Activated T-cell treated with anti-CD3 and anti-CD28 coated beads for 1 hour (primary cell): ENCODE measurements around the gene ENKUR.
A peak's percentile ranks its signal among the peaks of the same experiment; 100 is the strongest.

Source experiments
- DNase-seq: peaks from one replicate; pipeline ENCODE4 v3.0.0-alpha.2; 2020; ENCODE audit warnings: low read depth

The ENKUR gene

GRCh38 chr10:25015828-25016375, at the start of gene ENKUR:
TSS of gene ENKUR (minus strand) at chr10:25016158. CDS start at chr10:25015936, 222 bp downstream.
- peak; percentile 97 for DNase-seq

- no peak for DNase-seq
Observed at GRCh38 chr10:25064401-25064800, 48.4 kb upstream of the ENKUR start.

- no peak for DNase-seq
Observed at GRCh38 chr10:25063644-25064043, 47.7 kb upstream of the ENKUR start.

GRCh38 chr10:25063157-25063556, 47.2 kb upstream of the ENKUR start:
- no peak for DNase-seq

- DNase-seq, result no peak
Observed at GRCh38 chr10:25061711-25062449, 45.9 kb upstream of the ENKUR start.

- DNase-seq, result no peak
Observed at GRCh38 chr10:25061125-25061524, 45.2 kb upstream of the ENKUR start.

- DNase-seq, result no peak
Observed at GRCh38 chr10:25059990-25060389, 44.0 kb upstream of the ENKUR start.

- no peak for DNase-seq
Observed at GRCh38 chr10:25057886-25058285, 41.9 kb upstream of the ENKUR start.

- DNase-seq, result no peak
Observed at GRCh38 chr10:25056726-25057125, 40.8 kb upstream of the ENKUR start.

GRCh38 chr10:25052012-25052411, 36.1 kb upstream of the ENKUR start:
- DNase-seq, result no peak

- DNase-seq, result no peak
Observed at GRCh38 chr10:25050402-25050801, 34.4 kb upstream of the ENKUR start.

GRCh38 chr10:25049966-25050365, 34.0 kb upstream of the ENKUR start:
- DNase-seq, result no peak

- no peak for DNase-seq
Observed at GRCh38 chr10:25048450-25048849, 32.5 kb upstream of the ENKUR start.

GRCh38 chr10:25047591-25048301, 31.8 kb upstream of the ENKUR start:
- no peak for DNase-seq

- no peak for DNase-seq
Observed at GRCh38 chr10:25047088-25047487, 31.1 kb upstream of the ENKUR start.

GRCh38 chr10:25046641-25047040, 30.7 kb upstream of the ENKUR start:
- no peak for DNase-seq

GRCh38 chr10:25039531-25039930, 23.6 kb upstream of the ENKUR start:
- no peak for DNase-seq

- no peak for DNase-seq
Observed at GRCh38 chr10:25038325-25038724, 22.4 kb upstream of the ENKUR start.

- DNase-seq, result no peak
Observed at GRCh38 chr10:25036381-25036780, 20.4 kb upstream of the ENKUR start.

GRCh38 chr10:25029519-25029918, 13.6 kb upstream of the ENKUR start:
- no peak for DNase-seq

GRCh38 chr10:25028711-25029110, 12.8 kb upstream of the ENKUR start:
- no peak for DNase-seq

GRCh38 chr10:25026463-25026862, 10.5 kb upstream of the ENKUR start:
- no peak for DNase-seq

GRCh38 chr10:25024528-25024927, 8.6 kb upstream of the ENKUR start:
- no peak for DNase-seq
